K562 (cell line): Measurements from ENCODE around the gene SNX3. TPM values are rescaled to one million over a fixed set of nuclear protein-coding genes. Genes with fewer than 3 reads are reported as not detected.

Source experiments
- ATAC-seq: fragments of 200-7000 bp; cut with Tn5 transposase; 3 replicates; pipeline ENCODE4 v1.9.1; 2020; ENCODE audit warnings: moderate library complexity
- BruUV-seq: library from RNA; stranded (reverse); fragments of 400-500 nt; replicated peaks from 2 replicates; lab custom pipeline; 2021; lab: Mats Ljungman, UMichigan
- CTCF ChIA-PET: fragments of 300-600 bp; formaldehyde crosslinking; extraction: SDS; loops from one replicate; lab custom pipeline; 2021; ENCODE audit warnings: low intra/inter-chr PET ratio; lab: Yijun Ruan, JAX
- POLR2A ChIA-PET: fragments of 300-600, 350-650 bp; sonication (Branson Sonifier 250); formaldehyde crosslinking; extraction: SDS; loops from one replicate; lab custom pipeline; 2021; ENCODE audit warnings: antibody characterized with exemption, inconsistent platforms; lab: Yijun Ruan, JAX
- DNase-seq, 4 experiments: peaks; one replicate each; pipeline versions ENCODE4 v3.0.0 to v3.0.0-alpha.2; 2011 to 2018; ENCODE audit warnings: low spot score in 3 of 4, mixed read lengths in 3 of 4; ENCODE audit errors: extremely low read depth in 1 of 4
- FAIRE-seq: peaks from 2 replicates; lab custom pipeline; 2011; peaks lifted over from hg19 to GRCh38; lab: Jason Lieb, UNC
- H2AFZ ChIP-seq: 2 replicates; pipeline ENCODE4 v1.6.0; 2011; ENCODE audit warnings: low read depth, low read length, control low read depth, inconsistent platforms
- H3K27ac ChIP-seq: fragments of 200-600 bp; 3 replicates; pipeline ENCODE4 v1.8.0; 2011; ENCODE audit warnings: low read depth, mild to moderate bottlenecking, control low read depth, inconsistent platforms, low read length, moderate library complexity, mixed read lengths; ENCODE audit errors: extremely low read depth
- H3K27me3 ChIP-seq, 2 experiments: fragments of 300-600 bp in 1 of 2; 2 replicates in 1 of 2; 3 replicates in 1 of 2; pipeline versions ENCODE4 v1.6.0 to v1.8.0; 2011; ENCODE audit warnings: inconsistent platforms in 2 of 2, low read length in 2 of 2, mild to moderate bottlenecking in 1 of 2, mixed read lengths in 1 of 2, moderate library complexity in 1 of 2; ENCODE audit not compliant: control insufficient read depth in 2 of 2, insufficient read depth in 2 of 2
- H3K36me3 ChIP-seq: fragments of 300-600 bp; 3 replicates; pipeline ENCODE4 v1.8.0; 2011; ENCODE audit warnings: mild to moderate bottlenecking, low read length, inconsistent platforms; ENCODE audit not compliant: control insufficient read depth, insufficient read depth
- H3K4me1 ChIP-seq, 2 experiments: fragments of 200-600 bp in 1 of 2; replicated peaks in 1 of 2; 2 replicates in 1 of 2; 3 replicates in 1 of 2; pipeline versions ENCODE4 v1.5.1 to v1.8.0; 2011; ENCODE audit warnings: inconsistent platforms in 2 of 2, low read length in 2 of 2, mild to moderate bottlenecking in 1 of 2, mixed read lengths in 1 of 2, moderate library complexity in 1 of 2; ENCODE audit not compliant: control insufficient read depth in 2 of 2, insufficient read depth in 2 of 2
- H3K4me2 ChIP-seq: 2 replicates; pipeline ENCODE4 v1.6.1; 2011; ENCODE audit warnings: low read length, control low read depth, inconsistent platforms, mixed read lengths; ENCODE audit not compliant: insufficient read depth
- H3K4me3 ChIP-seq: fragments of 200-600 bp; sonication (generic), shearing (Covaris generic); 2 replicates; pipeline ENCODE4 v1.5.1; 2016; ENCODE audit warnings: control low read depth, inconsistent platforms
- H3K79me2 ChIP-seq: fragments of 200-600 bp; 3 replicates; pipeline ENCODE4 v1.8.0; 2011; ENCODE audit warnings: low read length, inconsistent platforms; ENCODE audit not compliant: control insufficient read depth, insufficient read depth
- H3K9ac ChIP-seq, 2 experiments: 2 replicates each; pipeline versions ENCODE4 v1.6.0 to v1.6.1; 2011; ENCODE audit warnings: low read depth in 2 of 2, low read length in 2 of 2, control low read depth in 1 of 2, inconsistent platforms in 1 of 2, mild to moderate bottlenecking in 1 of 2, mixed read lengths in 1 of 2; ENCODE audit not compliant: insufficient read depth in 1 of 2
- H3K9me1 ChIP-seq: one replicate; pipeline ENCODE4 v1.6.0; 2011; ENCODE audit warnings: inconsistent platforms, mild to moderate bottlenecking, low read length, moderate library complexity; ENCODE audit not compliant: control insufficient read depth, insufficient read depth
- H3K9me3 ChIP-seq: replicated peaks from 2 replicates; pipeline ENCODE4 v1.5.1; 2011; ENCODE audit warnings: low read depth, low read length, inconsistent platforms; ENCODE audit not compliant: control insufficient read depth, insufficient read depth
- H4K20me1 ChIP-seq: replicated peaks from 2 replicates; pipeline ENCODE4 v1.6.1; 2011; ENCODE audit warnings: low read length, inconsistent platforms, mixed read lengths; ENCODE audit not compliant: control insufficient read depth, insufficient read depth
- CREM ChIP-seq: IDR thresholded peaks from 2 replicates; pipeline ENCODE4 v1.6.1; 2014; ENCODE audit warnings: antibody characterized with exemption, low read depth
- HMGN3 ChIP-seq: IDR thresholded peaks from 2 replicates; pipeline ENCODE4 v1.6.1; 2011; ENCODE audit warnings: borderline replicate concordance, low read depth, mild to moderate bottlenecking, mixed read lengths, low read length; ENCODE audit not compliant: insufficient read length; ENCODE audit errors: extremely low read depth
- SAFB ChIP-seq: fragments of 200-400 bp; formaldehyde crosslinking; IDR thresholded peaks from 2 replicates; pipeline ENCODE4 v1.6.1; 2017; ENCODE audit warnings: low read depth, low read length, borderline replicate concordance
- SMAD3 ChIP-seq: fragments of 450-650 bp; formaldehyde crosslinking; conservative IDR thresholded peaks from 2 replicates; pipeline ENCODE4 v1.4.0; 2020; ENCODE audit warnings: mild to moderate bottlenecking
- ZC3H11A ChIP-seq: IDR thresholded peaks from 2 replicates; pipeline ENCODE4 v1.6.1; 2012; ENCODE audit warnings: low read depth, low read length, improper control_type of control experiment
- WGBS: fragments of 100-300 bp; shearing (Covaris generic); methylation state at CpG from one replicate; pipeline ENCODE4 v1.1.6; 2016; ENCODE audit warnings: low coverage, mixed read lengths; ENCODE audit not compliant: insufficient coverage; ENCODE audit errors: missing lambda C conversion rate; 5-methylcytosine and 5-hydroxymethylcytosine counted together
- in situ Hi-C: fragments of 300-500 bp; cut with MboI; formaldehyde crosslinking; loops from 4 replicates; pipeline ENCODE4 v1.15.0; 2018; ENCODE audit warnings: inconsistent platforms, mixed read lengths
- intact Hi-C: fragments of 100-400 bp; cut with micrococcal nuclease; formaldehyde crosslinking; loops from 2 replicates; pipeline ENCODE4 v1.14.2; 2022
- polyA plus RNA-seq, 8 experiments: library from polyadenylated mRNA; depleted of rRNA in 4 of 8; stranded (reverse) in 5 of 8; unstranded in 3 of 8; fragments of >200 nt; fragmentation: Nextera tagmentation in 2 of 8; fragmentation: Illumina TruSeq in 1 of 8; extraction: Ambion mirVana in 2 of 8; extraction: Trizol in 1 of 8; gene quantifications; 2 replicates each; pipeline versions ENCODE4 v1.2.1 to v1.2.3, GENCODE V29; 2011 to 2014; ENCODE audit warnings: inconsistent platforms in 1 of 8, missing spikeins in 1 of 8
- total RNA-seq, 7 experiments: library from RNA; depleted of rRNA in 6 of 7; stranded (reverse); fragments of >200 nt in 6 of 7; fragmentation: Illumina TruSeq in 2 of 7; extraction: Trizol in 2 of 7; gene quantifications; 2 replicates each; pipeline versions ENCODE4 v1.2.1 to v1.2.3, GENCODE V29; 2011 to 2021; ENCODE audit warnings: low replicate concordance in 1 of 7
- TF ChIP-seq, protein P1 (sequence below), 2 experiments: fragments of 450-650 bp; formaldehyde crosslinking in 1 of 2; IDR thresholded peaks; 2 replicates each; pipeline versions ENCODE4 v1.4.0 to v1.6.1; 2014 to 2020; ENCODE audit warnings: mild to moderate bottlenecking in 2 of 2, borderline replicate concordance in 1 of 2, low read depth in 1 of 2
- TF ChIP-seq, protein P2 (sequence below): sonication (generic); formaldehyde crosslinking; IDR thresholded peaks from 2 replicates; pipeline ENCODE4 v1.8.0; 2023; ENCODE audit warnings: mild to moderate bottlenecking, missing genetic modification reagents
- TF ChIP-seq, protein P3 (sequence below): fragments of 450-650 bp; IDR thresholded peaks from 2 replicates; pipeline ENCODE4 v1.6.1; 2018; ENCODE audit not compliant: partially characterized antibody

SNX3 gene
- total and polyA plus RNA-seq, 9 of the 15 experiments (the other 6 are each of a cell fraction or from before 2014, with no cell fraction given) = 48.9 to 410 (median 159) TPM

DNA sequence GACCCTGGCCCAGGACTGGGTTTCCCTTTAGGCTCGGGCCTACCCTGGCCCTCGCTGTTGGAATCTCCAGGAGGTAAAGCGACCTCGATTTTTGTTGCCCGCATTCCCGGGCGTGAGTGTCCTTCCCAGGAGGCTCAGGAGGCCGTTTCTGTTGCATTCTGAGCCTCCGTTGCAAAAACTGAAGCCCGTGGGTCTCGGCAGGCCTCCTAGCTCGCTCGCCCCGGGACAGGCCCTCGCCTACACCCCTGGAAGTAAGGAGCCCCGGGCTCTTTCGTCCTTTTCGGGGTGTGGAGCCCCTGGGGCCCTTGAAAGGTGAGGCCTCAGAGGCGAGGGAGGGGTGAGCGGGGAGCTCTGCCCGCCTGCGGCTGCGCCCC, 92.8 kb downstream of the SNX3 start:
- no peak overlapping the region for H2AFZ ChIP-seq
- H3K36me3 ChIP-seq = no peaks in the 10 kb centered on the region
- no peak overlapping the region for H3K4me3 ChIP-seq
- no TSS peak for BruUV-seq
- no peaks in the 10 kb centered on the region for H3K79me2 ChIP-seq
- in situ Hi-C loops (no loop called here), intact Hi-C loops (no loop called here)
- peaks cover 0 to 40% of the 10 kb centered on the region in 2 experiments; a peak in 2 of 5 replicates for H3K4me1 ChIP-seq
- peaks cover 48 to 95% of the 10 kb centered on the region in 2 experiments for H3K27me3 ChIP-seq
- no peaks in the 10 kb centered on the region for H3K9me1 ChIP-seq
- FAIRE-seq = no peak
- no peak overlapping the region for H3K9ac ChIP-seq
- ATAC-seq = no peak
- H3K9me3 ChIP-seq = no peaks in the 10 kb centered on the region
- ChIA-PET CTCF (no interaction called here), POLR2A (interaction anchor here (0.7 kb wide), 1 partner anchor 58 kb away, joined by 3 read pairs; no protein-coding TSS in a partner anchor)
- no peak overlapping the region for H3K4me2 ChIP-seq
- WGBS = 30% methylated on average over 22 of the region's 23 CpGs
- no peak for DNase-seq
- no peaks in the 10 kb centered on the region for H4K20me1 ChIP-seq
- H3K27ac ChIP-seq = no peak overlapping the region
- TF ChIP-seq ZC3H11A (no peak), SMAD3 (CRISPR knock-in tag) (no peak), HMGN3 (no peak), SAFB (no peak), CREM (no peak)
- TF ChIP-seq, protein P1, sequence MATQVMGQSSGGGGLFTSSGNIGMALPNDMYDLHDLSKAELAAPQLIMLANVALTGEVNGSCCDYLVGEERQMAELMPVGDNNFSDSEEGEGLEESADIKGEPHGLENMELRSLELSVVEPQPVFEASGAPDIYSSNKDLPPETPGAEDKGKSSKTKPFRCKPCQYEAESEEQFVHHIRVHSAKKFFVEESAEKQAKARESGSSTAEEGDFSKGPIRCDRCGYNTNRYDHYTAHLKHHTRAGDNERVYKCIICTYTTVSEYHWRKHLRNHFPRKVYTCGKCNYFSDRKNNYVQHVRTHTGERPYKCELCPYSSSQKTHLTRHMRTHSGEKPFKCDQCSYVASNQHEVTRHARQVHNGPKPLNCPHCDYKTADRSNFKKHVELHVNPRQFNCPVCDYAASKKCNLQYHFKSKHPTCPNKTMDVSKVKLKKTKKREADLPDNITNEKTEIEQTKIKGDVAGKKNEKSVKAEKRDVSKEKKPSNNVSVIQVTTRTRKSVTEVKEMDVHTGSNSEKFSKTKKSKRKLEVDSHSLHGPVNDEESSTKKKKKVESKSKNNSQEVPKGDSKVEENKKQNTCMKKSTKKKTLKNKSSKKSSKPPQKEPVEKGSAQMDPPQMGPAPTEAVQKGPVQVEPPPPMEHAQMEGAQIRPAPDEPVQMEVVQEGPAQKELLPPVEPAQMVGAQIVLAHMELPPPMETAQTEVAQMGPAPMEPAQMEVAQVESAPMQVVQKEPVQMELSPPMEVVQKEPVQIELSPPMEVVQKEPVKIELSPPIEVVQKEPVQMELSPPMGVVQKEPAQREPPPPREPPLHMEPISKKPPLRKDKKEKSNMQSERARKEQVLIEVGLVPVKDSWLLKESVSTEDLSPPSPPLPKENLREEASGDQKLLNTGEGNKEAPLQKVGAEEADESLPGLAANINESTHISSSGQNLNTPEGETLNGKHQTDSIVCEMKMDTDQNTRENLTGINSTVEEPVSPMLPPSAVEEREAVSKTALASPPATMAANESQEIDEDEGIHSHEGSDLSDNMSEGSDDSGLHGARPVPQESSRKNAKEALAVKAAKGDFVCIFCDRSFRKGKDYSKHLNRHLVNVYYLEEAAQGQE (IDR thresholded peaks at IDR 0.05; ENCODE audit: borderline replicate concordance) = no peak
- TF ChIP-seq, protein P1 (CRISPR knock-in tag; IDR thresholded peaks at IDR 0.05; ENCODE audit: low read depth) = no peak
- TF ChIP-seq, protein P2, sequence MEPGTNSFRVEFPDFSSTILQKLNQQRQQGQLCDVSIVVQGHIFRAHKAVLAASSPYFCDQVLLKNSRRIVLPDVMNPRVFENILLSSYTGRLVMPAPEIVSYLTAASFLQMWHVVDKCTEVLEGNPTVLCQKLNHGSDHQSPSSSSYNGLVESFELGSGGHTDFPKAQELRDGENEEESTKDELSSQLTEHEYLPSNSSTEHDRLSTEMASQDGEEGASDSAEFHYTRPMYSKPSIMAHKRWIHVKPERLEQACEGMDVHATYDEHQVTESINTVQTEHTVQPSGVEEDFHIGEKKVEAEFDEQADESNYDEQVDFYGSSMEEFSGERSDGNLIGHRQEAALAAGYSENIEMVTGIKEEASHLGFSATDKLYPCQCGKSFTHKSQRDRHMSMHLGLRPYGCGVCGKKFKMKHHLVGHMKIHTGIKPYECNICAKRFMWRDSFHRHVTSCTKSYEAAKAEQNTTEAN = no peak
- TF ChIP-seq, protein P3, sequence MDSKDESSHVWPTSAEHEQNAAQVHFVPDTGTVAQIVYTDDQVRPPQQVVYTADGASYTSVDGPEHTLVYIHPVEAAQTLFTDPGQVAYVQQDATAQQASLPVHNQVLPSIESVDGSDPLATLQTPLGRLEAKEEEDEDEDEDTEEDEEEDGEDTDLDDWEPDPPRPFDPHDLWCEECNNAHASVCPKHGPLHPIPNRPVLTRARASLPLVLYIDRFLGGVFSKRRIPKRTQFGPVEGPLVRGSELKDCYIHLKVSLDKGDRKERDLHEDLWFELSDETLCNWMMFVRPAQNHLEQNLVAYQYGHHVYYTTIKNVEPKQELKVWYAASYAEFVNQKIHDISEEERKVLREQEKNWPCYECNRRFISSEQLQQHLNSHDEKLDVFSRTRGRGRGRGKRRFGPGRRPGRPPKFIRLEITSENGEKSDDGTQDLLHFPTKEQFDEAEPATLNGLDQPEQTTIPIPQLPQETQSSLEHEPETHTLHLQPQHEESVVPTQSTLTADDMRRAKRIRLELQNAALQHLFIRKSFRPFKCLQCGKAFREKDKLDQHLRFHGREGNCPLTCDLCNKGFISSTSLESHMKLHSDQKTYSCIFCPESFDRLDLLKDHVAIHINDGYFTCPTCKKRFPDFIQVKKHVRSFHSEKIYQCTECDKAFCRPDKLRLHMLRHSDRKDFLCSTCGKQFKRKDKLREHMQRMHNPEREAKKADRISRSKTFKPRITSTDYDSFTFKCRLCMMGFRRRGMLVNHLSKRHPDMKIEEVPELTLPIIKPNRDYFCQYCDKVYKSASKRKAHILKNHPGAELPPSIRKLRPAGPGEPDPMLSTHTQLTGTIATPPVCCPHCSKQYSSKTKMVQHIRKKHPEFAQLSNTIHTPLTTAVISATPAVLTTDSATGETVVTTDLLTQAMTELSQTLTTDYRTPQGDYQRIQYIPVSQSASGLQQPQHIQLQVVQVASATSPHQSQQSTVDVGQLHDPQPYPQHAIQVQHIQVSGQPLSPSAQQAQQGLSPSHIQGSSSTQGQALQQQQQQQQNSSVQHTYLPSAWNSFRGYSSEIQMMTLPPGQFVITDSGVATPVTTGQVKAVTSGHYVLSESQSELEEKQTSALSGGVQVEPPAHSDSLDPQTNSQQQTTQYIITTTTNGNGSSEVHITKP = no peak
